ENCODE data around the gene CEP68. TPM values are rescaled to one million over a fixed set of nuclear protein-coding genes. Genes with fewer than 3 reads are reported as not detected.

Gene CEP68
- total RNA-seq, 4 donors from 2014 or later, result 11.6 to 32.2 (median 15.9) TPM

DNA sequence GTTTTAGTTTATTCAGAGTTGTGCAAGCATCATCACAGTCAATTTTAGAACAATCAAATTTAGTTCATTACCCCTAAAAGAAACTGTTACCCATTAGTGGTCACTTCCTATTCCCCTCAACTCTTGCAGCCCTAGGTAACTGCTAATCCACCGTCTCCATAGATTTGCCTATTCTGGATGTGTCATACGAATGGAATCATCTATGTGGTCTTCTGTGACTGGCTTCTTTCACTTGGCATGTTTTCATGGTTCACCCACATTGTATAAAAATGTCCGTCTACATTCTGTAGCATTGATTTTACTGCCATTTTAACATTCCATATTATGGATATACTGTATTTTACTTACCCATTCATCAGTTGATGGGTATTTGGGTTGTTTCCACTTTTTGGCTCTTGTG is 5.3 kb upstream of the CEP68 start:
- intact Hi-C loops (cut with DNase I; ENCODE audit: low total_unique reads), result loop anchor here (10.0 kb wide), 1 partner anchor 56 kb away; no protein-coding TSS in a partner anchor

DNA sequence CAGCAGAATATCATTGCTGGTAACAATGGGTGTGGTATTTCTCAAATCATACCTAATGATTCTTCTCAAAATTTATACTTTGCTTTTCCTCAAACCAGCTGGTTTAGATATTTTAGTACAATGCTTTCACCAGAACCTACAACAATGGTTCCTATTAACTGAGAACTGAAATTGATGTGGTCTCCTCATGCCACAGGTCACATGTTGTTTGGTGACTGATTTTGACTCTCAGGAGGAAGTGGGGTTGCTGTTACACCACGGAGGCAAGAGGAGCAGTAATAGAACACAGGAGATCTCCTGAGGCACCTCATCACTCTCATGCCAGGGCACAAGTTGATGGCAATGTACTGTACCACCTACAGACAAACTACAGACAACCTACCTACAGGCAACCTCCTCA is 3.0 kb upstream of the CEP68 start:
- peak; percentile 54 for DNase-seq
- peak overlapping the region in 2 of 4 donors; percentile 14 to 56 for H3K27ac ChIP-seq
- in situ Hi-C loops (cut with MboI; ENCODE audit: low pct_ligation_motif_present in 1 of 4, low pct_unique_long_range_greater_than_20kb in 1 of 4, low sequenced_read_pairs in 3 of 4), result loop anchor here in 3 of 4 donors (25.0 kb wide), 2 partner anchors 134 to 509 kb away; no protein-coding TSS in a partner anchor
- no peaks in the 10 kb centered on the region for H3K27me3 ChIP-seq
- no peaks in the 10 kb centered on the region for H3K36me3 ChIP-seq
- TF ChIP-seq POLR2AphosphoS5 (IDR thresholded peaks at IDR 0.05) (no peak), POLR2A (IDR thresholded peaks at IDR 0.05) (no peak), EP300 (IDR thresholded peaks at IDR 0.05; ENCODE audit: low read depth) (no peak)
- TF ChIP-seq, protein P1, sequence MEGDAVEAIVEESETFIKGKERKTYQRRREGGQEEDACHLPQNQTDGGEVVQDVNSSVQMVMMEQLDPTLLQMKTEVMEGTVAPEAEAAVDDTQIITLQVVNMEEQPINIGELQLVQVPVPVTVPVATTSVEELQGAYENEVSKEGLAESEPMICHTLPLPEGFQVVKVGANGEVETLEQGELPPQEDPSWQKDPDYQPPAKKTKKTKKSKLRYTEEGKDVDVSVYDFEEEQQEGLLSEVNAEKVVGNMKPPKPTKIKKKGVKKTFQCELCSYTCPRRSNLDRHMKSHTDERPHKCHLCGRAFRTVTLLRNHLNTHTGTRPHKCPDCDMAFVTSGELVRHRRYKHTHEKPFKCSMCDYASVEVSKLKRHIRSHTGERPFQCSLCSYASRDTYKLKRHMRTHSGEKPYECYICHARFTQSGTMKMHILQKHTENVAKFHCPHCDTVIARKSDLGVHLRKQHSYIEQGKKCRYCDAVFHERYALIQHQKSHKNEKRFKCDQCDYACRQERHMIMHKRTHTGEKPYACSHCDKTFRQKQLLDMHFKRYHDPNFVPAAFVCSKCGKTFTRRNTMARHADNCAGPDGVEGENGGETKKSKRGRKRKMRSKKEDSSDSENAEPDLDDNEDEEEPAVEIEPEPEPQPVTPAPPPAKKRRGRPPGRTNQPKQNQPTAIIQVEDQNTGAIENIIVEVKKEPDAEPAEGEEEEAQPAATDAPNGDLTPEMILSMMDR (IDR thresholded peaks at IDR 0.05), result no peak
- H3K4me1 ChIP-seq, result peaks cover 6 to 29% (median 23%) of the 10 kb centered on the region in 4 donors
- no peak overlapping the region for H3K4me3 ChIP-seq
- WGBS, 2 donors (ENCODE audit: low coverage in 1 of 2), result 38% methylated on average over 1 of the region's 1 CpG; no CpG with 5 or more reads in 1 of the 2 donors
- no peaks in the 10 kb centered on the region for H3K9me3 ChIP-seq
- intact Hi-C loops (cut with DNase I; ENCODE audit: low total_unique reads), result loop anchor here (10.0 kb wide), 1 partner anchor 58 kb away; no protein-coding TSS in a partner anchor

More for the DNA sequence above, 5.3 kb upstream of the CEP68 start:
- Histone ChIP-seq H3K27me3 (no peaks in the 10 kb centered on the region), H3K9me3 (no peaks in the 10 kb centered on the region), H3K4me3 (no peak overlapping the region), H3K4me1 (peaks cover 0 to 17% (median 9%) of the 10 kb centered on the region in 4 donors), H3K27ac (no peak overlapping the region), H3K36me3 (no peaks in the 10 kb centered on the region)
- TF ChIP-seq POLR2AphosphoS5 (IDR thresholded peaks at IDR 0.05), result no peak
- no peak for TF ChIP-seq POLR2A (IDR thresholded peaks at IDR 0.05)
- TF ChIP-seq, protein P1 (IDR thresholded peaks at IDR 0.05), result no peak
- in situ Hi-C loops (cut with MboI; ENCODE audit: low pct_ligation_motif_present in 1 of 4, low pct_unique_long_range_greater_than_20kb in 1 of 4, low sequenced_read_pairs in 3 of 4), result loop anchor here in 3 of 4 donors (25.0 kb wide), 2 partner anchors 136 to 511 kb away; no protein-coding TSS in a partner anchor
- WGBS, 2 donors (ENCODE audit: low coverage in 1 of 2), result 83 to 94% methylated on average over 2 to 3 of the region's 3 CpGs
- DNase-seq, result no peak

DNA sequence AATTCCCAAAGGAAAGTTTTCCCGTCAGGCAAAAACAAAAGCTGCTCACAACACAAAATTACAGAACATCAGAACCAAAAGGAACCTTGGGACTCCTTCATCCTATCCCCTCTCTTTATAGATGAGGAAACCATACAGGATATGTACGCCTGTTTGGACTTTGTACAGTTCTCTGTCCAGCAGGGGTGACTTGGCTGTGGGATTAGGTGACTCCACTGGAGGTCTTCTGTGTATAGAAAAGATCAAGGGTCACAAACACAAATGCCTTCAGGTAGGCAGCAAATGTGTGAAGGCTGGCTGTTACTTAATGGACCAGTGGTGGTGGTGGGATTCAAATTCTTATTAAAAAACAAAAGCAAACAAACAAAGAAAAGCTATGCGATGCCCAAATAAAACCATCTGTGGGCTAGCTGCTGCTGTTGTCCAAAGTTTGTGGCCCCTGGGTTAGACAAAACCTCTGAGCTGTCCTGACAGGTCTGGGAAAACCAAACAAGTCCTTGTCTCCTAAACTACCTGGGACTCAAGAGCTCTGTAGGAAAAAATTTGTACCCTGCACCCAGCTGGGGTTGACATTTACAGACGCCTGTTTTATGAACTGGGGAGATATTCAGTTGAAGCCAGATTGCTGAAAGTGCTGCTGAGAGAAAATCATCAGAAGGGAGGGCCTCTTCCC is 1.3 kb upstream of the CEP68 start:
- peaks cover 6 to 45% (median 35%) of the 10 kb centered on the region in 4 donors for H3K4me1 ChIP-seq
- peak overlapping the region in 2 of 4 donors; percentile 81 to 98 for H3K4me3 ChIP-seq
- no peaks in the 10 kb centered on the region for H3K9me3 ChIP-seq
- WGBS, 2 donors (ENCODE audit: low coverage in 1 of 2), result 58 to 69% methylated on average over 3 to 4 of the region's 4 CpGs
- H3K27me3 ChIP-seq, result no peaks in the 10 kb centered on the region
- TF ChIP-seq, protein P1 (IDR thresholded peaks at IDR 0.05), result no peak
- TF ChIP-seq POLR2A (IDR thresholded peaks at IDR 0.05) (no peak), EP300 (IDR thresholded peaks at IDR 0.05; ENCODE audit: low read depth) (no peak), POLR2AphosphoS5 (IDR thresholded peaks at IDR 0.05) (no peak)
- peak overlapping the region in 3 of 4 donors; percentile 94 to 96 (median 96) for H3K27ac ChIP-seq
- intact Hi-C loops (cut with DNase I; ENCODE audit: low total_unique reads) (loop anchor here (10.0 kb wide), 1 partner anchor 60 kb away; no protein-coding TSS in a partner anchor), in situ Hi-C loops (cut with MboI; ENCODE audit: low pct_ligation_motif_present in 1 of 4, low pct_unique_long_range_greater_than_20kb in 1 of 4, low sequenced_read_pairs in 3 of 4) (loop anchor here in 3 of 4 donors (25.0 kb wide), 2 partner anchors 132 to 507 kb away; no protein-coding TSS in a partner anchor)
- no peaks in the 10 kb centered on the region for H3K36me3 ChIP-seq
- DNase-seq, result no peak

DNA sequence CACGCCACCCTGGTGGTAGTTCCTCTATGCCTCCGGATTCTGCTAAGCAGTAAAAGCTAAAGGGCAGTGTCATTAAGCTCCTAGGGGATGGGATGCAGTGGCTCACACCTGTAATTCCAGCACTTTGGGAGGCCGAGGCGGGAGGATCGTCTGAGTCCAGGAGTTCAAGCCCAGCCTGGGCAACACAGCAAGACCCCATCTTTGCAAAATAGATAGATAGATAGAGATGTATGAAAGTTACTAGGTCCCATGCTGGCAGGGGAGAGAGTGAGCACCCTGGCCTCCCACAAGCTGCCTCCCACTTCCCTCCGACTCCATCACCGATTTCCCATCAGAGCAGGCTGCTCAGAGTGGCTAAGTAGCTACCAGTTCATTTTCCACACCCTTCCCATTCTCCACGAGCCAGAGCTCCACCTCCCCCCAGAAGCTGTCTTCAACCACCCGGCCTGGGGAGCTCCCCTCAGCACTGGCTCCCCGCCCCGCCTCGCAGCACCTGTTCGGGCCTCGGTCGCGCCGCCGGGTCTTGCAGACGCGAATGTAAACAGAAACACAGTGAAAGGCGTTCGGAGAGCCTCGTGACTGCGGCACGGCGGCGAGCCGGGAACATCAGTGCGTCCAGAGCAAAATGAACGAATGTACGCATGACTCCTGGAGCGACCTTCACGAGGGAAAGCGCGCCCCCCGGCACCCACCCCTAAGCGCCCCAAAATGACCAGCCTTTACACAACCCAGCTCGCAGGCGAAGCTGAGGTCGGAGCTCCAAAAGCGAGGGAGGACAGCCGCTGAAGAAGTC is 598 bp upstream of the CEP68 start:
- intact Hi-C loops (cut with DNase I; ENCODE audit: low total_unique reads), result loop anchor here (2.0 to 10.0 kb wide), 2 partner anchors 61 to 75 kb away; partner anchors contain the start of gene RAB1A

More for the DNA sequence above, 598 bp upstream of the CEP68 start:
- Histone ChIP-seq H3K27ac (peak overlapping the region; percentile 94 to 96 (median 96)), H3K27me3 (no peaks in the 10 kb centered on the region), H3K4me3 (peak overlapping the region; percentile 81 to 98 (median 90)), H3K36me3 (no peaks in the 10 kb centered on the region), H3K9me3 (no peaks in the 10 kb centered on the region), H3K4me1 (peaks cover 6 to 51% (median 36%) of the 10 kb centered on the region in 4 donors)
- TF ChIP-seq EP300 (IDR thresholded peaks at IDR 0.05; ENCODE audit: low read depth) (no peak), POLR2A (IDR thresholded peaks at IDR 0.05) (no peak), POLR2AphosphoS5 (IDR thresholded peaks at IDR 0.05) (no peak)
- TF ChIP-seq, protein P1 (IDR thresholded peaks at IDR 0.05), result no peak
- WGBS, 2 donors (ENCODE audit: low coverage in 1 of 2), result 0 to 11% methylated on average over 2 to 33 of the region's 42 CpGs
- in situ Hi-C loops (cut with MboI; ENCODE audit: low pct_ligation_motif_present in 1 of 4, low pct_unique_long_range_greater_than_20kb in 1 of 4, low sequenced_read_pairs in 3 of 4), result loop anchor here in 3 of 4 donors (25.0 kb wide), 2 partner anchors 132 to 507 kb away; no protein-coding TSS in a partner anchor
- peak; percentile 77 for DNase-seq

Data from transverse colon (tissue), 4 donors.